CD4-positive, alpha-beta T cell treated with Interleukin-2 at 100 ng/mL for 4 hours (primary cell): ENCODE results near the gene CHFR.
"Not testable (repeated sequence)": the region's sequence is repeated elsewhere in the genome, so short reads cannot be mapped to it uniquely, and the experiment has no call there.

ENCODE experiments used
- DNase-seq: peaks from one replicate; pipeline ENCODE4 v3.0.0-alpha.2; 2020; ENCODE audit warnings: low spot score

The CHFR gene

GRCh38 chr12:132874175-132874574 lies 13.2 kb downstream of the CHFR start:
- DNase-seq = no peak

- no peak for DNase-seq
These were observed 13.7 kb downstream of the CHFR start for GRCh38 chr12:132873724-132874123.

GRCh38 chr12:132872975-132873421 lies 14.4 kb downstream of the CHFR start:
- DNase-seq = peak; percentile 16

- DNase-seq = no peak
These were observed 15.1 kb downstream of the CHFR start for GRCh38 chr12:132872073-132872855.

GRCh38 chr12:132869551-132869950 lies 17.9 kb downstream of the CHFR start:
- no peak for DNase-seq

- no peak for DNase-seq
These were observed 21.1 kb downstream of the CHFR start for GRCh38 chr12:132866251-132866828.

- no peak for DNase-seq
These were observed 25.8 kb downstream of the CHFR start for GRCh38 chr12:132861558-132861957.

- DNase-seq = no peak
These were observed 28.6 kb downstream of the CHFR start for GRCh38 chr12:132858718-132859266.

- not testable (repeated sequence) for DNase-seq
These were observed 30.4 kb downstream of the CHFR start for GRCh38 chr12:132857019-132857418.

GRCh38 chr12:132856581-132856980 lies 30.8 kb downstream of the CHFR start:
- DNase-seq = no peak

- not testable (repeated sequence) for DNase-seq
These were observed 32.2 kb downstream of the CHFR start for GRCh38 chr12:132855211-132855610.

GRCh38 chr12:132853285-132854092 lies 33.9 kb downstream of the CHFR start:
- no peak for DNase-seq

GRCh38 chr12:132852496-132852895 lies 34.9 kb downstream of the CHFR start:
- DNase-seq = no peak

- DNase-seq = no peak
These were observed 35.9 kb downstream of the CHFR start for GRCh38 chr12:132851465-132851864.

- no peak for DNase-seq
These were observed 37.1 kb downstream of the CHFR start for GRCh38 chr12:132850291-132850690.

- DNase-seq = no peak
These were observed 38.9 kb downstream of the CHFR start for GRCh38 chr12:132848521-132848920.

GRCh38 chr12:132847363-132848356 lies 39.7 kb downstream of the CHFR start:
- DNase-seq = no peak

- DNase-seq = not testable (repeated sequence)
These were observed 42.7 kb downstream of the CHFR start for GRCh38 chr12:132844681-132845080.

- DNase-seq = no peak
These were observed 44.9 kb downstream of the CHFR start for GRCh38 chr12:132842449-132843045.

- no peak for DNase-seq
These were observed 46.3 kb downstream of the CHFR start for GRCh38 chr12:132841151-132841550.

- no peak for DNase-seq
These were observed 46.9 kb downstream of the CHFR start for GRCh38 chr12:132840536-132840935.
